GM19324 (cell line): ENCODE measurements around the gene DAPK1.

ENCODE experiments used
- ATAC-seq: cut with Tn5 transposase; IDR thresholded peaks from one replicate; pipeline ENCODE4 v1.9.1; 2021; ENCODE audit warnings: mild to moderate bottlenecking, moderate library complexity; ENCODE audit not compliant: unreplicated experiment, low FRiP score

Gene DAPK1

DNA sequence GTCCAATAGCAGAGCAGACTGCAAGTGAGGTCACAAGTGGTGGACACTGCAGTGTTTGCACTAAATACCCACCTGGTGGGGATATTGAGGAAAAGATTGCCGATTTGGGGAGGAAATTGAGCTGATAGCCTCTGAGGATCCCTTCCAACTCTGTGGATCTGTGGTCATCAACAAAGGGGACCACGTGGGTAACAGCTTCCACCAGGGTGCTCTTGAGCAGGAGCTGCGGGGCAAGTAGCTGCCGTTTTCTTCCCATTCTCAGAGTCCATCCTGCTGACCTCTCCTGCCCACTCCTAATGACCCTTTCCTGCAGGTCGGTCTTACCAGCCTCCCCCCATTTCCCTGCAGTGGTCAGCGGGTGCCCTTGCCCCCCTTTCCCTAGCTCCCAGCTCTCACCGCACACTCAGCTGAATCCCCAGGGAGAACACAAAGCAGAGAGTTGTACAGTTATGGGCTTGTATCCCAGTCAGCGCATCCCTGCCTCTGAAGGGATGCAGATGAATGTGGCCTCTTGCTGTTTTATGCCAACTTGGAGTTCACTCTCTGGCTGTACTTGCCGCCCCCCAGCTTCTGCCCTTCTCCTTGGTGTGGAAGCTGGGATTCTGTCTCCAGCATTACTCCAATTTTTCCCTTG, 18.0 kb downstream of the DAPK1 start:
- no peak for ATAC-seq

DNA sequence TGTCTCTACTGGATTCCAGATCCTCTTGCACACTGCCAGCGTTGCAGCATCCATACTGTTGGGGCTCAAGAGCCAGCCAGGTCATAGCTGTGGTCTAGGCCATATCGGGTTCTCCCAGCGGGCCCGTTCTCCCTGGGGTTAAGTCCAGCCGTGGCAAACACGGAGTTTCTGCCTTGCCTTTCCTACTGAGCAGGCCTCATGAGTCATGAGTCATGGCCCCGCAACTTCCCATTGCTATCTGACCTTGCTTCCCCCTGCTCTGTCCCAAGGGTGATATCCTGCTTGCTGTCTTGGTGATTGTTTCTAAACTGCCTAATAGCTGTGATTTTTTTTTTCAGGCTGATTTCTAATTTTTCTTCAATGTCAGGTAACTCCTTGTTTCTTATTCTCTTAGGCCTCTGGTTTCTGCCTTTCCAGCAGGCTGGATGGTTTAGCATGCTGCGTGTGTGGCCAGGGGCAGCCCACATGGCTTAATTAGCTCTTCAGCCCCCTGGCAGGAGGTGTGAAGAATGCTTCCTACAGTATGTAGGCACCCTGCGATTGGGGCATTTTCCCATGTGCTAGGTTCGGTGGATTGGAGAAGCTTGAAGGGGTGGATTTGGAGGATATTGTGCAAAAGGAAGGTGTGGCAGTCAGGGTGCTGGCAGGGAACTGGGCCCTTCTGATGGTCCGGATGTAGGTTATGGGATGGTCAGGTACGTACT, 18.7 kb downstream of the DAPK1 start:
- no peak for ATAC-seq

DNA sequence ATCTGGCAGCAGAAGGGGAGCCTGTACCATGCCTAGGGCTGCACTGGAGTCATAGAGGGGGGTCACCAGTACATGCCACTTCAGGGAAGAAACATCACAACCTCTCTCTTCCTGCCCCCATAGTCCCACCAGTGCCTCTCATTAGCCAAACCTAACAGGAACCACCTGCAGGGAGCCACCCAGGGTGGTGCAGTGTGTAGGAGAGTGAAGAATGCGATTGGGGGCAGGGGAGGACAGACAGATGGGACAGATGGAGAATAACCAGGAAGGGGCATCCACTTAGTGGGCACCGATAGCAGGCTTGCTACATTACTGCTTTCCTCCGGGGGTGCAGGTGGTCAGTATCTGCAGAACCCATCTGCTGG, 19.2 kb downstream of the DAPK1 start:
- ATAC-seq, result no peak

DNA sequence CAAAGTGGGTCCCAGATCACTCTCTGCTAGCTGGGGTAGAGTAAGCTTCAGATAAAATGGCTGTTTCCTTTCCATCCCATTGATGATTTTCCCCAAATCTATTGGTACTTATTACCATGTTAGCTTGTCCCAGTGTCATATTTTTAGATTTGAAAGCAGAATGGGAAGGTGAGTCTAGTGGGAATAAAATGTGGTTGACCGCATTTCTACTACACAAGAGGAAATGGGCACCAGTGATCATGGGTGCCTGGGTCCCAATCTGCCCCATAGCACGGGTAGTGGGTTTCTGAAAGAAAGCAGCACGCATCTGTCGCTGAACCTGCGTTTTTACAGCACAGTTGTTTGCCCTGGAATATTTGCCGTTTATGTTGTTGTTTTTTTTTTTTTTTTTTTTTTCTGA, 20.1 kb downstream of the DAPK1 start:
- ATAC-seq, result no peak

DNA sequence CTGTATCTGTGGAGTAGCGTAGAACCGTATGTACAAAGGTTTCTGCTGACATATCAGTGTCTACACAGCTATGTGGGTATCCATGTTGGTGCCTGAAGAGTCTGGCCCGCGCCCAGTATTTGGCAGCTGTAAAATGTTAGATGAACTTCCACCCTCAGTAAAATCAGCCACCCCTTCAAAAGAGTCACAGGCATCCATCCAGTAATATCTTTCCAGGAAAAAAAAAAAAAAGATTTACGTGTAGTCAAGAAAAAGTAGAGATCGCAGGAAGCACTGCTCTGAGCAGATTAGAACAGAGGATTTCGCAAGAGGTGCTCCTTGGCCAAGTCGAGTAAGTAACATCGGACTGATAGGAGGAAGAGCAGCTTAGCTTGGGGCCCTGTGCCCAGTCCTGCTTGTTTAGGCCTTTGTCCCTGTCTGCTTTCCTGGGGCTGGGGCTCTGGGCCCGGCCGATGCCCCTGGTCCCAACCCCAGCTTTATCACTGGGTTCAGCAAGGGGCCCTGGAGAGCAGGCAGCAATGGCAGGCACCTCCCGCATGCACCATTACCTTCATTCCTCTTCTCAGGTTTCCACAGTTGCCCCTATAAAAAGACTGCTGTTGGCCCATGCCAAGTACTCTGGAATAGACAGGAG, 21.2 kb downstream of the DAPK1 start:
- ATAC-seq, result no peak

GRCh38 chr9:87519461-87519860, 21.8 kb downstream of the DAPK1 start:
- ATAC-seq, result no peak

DNA sequence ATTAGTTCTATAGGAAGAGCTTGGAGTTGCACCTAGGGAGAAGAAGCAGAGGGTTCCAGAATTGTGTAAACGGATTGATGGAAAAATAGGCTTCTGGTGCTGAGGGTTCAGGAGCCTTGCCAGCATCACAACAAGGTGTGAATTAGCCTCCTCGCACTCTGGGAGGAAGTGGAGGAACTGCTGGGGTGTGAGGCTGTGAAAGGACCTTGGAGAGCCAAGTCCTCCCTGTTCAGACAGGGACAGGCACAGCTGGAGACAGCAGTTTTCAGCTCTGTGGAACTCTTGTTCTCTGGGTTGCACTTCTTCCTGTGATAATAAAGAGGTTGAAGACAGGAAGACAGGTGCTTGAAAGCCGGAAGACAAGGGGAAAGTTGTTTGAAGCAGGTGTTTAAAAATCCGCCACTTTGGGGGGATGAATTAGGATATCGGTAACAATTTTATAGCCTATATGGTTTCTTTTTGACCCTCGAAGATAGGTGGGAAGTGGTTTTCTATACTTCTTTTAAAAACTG, 22.6 kb downstream of the DAPK1 start:
- ATAC-seq, result no peak

DNA sequence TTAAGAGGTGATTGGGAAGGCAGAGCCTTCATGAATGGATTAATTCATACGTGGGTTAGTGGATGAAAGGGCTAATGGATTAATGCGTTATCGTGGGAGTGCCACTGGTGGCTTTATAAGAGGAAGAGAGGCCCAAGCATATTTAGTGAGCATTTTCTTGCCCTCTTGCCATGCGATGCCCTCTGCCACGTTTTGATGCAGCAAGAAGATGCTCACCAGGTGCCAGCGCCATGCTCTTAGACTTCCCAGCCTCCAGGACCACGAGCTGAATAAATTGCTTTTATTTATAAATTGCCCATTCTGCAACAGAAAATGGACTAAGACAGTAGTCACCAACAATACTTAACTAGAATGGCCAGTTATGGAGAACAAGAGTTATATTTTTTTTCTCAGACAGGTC, 24.2 kb downstream of the DAPK1 start:
- no peak for ATAC-seq

GRCh38 chr9:87524061-87524460, 26.4 kb downstream of the DAPK1 start:
- no peak for ATAC-seq

DNA sequence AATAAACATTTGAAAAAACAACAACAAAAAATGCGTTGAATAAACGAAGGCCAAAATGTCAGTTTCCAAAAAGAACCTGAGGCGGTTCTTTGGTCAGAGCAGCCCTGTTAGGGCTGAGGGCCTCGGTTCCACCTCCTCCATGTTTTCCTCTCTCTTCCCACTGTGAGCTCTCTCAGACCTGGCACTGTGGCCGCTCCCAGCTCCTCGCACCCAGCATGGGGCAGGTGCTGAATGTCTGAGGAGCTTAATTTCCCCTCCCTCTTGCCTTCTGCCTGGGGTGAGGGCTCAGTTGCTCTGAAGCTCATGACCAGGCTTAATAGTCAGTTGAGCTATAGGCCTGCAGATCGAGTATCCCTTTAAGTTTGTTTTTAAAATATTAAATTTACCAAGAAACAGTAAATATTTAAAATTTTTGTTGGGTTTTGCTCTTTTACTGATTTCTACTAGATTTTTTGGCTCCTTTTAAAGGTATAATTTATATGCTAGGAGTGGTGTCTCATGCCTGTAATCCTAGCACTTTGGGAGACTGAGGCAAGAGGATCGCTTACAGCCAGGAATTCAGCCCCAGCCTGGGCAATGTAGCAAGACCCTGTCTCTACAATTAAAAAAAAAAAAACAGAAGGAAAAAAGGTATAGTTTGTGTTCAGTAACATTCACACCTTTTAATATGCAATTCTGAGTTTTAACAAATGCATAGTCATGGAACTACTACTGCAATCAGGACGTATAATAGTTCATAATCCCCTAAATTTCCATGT, 28.1 kb downstream of the DAPK1 start:
- ATAC-seq, result no peak

DNA sequence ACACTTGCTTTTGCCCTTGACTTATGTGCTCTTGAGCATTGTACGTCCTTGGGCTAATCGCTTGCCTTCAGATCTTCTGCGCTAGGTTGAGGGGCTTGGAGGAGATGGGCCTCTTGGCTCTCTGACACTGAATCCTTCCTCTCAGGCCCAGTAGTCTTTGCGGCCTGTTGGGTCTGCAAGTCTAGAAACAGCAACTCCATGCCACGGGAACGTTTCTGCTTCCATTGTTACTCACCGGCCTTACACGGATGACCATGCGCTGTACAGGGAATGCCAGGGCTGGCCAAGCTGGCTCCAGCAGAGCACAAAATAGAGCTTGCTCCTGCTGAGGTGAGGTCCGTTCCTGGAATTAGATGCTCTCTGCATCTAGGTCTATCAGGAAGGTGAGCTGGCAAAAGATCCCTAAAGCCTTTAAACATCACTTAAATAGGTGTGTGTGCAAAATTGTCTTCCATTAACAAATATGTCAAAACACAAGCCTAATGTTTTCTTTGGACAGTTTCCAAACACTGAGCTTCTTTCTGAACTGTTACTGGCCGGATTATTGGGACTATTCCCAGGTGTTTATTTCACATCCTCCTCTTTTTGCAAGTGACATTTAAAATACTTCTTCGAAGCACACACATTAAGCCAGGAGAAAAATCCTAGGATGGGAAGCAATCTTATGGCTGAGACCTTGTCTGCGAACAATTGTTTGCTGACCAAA, 29.7 kb downstream of the DAPK1 start:
- ATAC-seq, result no peak

DNA sequence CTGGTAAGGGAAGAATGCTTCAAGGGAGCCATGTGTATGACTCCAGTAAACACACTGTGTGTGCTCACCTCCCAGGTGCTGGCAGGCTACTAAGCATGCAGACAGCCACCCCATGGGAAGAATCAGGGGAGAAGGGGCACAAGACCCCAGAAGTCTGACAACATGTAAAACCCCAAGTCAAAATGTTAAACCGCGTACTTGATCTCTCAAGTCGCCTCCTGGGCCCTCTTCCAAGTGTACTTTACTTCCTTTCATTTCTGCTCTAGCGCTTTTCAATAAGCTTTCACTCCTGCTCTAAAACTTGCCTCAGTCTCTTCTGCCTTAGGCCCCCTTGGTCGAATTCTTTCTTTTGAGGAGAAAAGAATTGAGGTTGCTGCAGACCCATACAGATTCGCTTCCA, 31.3 kb downstream of the DAPK1 start:
- no peak for ATAC-seq

- no peak for ATAC-seq
These were observed 32.0 kb downstream of the DAPK1 start for GRCh38 chr9:87529671-87530070.

DNA sequence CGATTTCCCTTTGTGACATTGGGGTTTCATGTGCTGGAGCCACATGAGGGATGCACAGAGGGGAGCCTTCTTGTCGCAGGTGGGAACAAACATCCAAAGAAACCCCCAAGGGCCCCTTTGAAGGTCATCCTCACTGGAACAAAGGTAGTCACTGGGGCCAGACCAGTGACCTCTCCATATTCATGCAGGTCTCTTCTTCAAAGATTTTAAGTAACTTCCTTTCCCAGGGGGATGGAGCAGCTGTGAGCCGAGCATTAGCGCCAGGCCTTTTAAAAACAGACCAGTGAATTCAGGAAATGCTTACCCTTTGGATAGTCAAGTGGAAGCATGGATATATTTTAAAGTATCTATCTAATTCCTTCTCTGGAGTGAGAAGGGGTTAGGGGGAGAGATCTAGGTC, 33.0 kb downstream of the DAPK1 start:
- no peak for ATAC-seq

GRCh38 chr9:87531370-87532295, 34.0 kb downstream of the DAPK1 start:
- ATAC-seq, result no peak

GRCh38 chr9:87533271-87533670, 35.6 kb downstream of the DAPK1 start:
- no peak for ATAC-seq

DNA sequence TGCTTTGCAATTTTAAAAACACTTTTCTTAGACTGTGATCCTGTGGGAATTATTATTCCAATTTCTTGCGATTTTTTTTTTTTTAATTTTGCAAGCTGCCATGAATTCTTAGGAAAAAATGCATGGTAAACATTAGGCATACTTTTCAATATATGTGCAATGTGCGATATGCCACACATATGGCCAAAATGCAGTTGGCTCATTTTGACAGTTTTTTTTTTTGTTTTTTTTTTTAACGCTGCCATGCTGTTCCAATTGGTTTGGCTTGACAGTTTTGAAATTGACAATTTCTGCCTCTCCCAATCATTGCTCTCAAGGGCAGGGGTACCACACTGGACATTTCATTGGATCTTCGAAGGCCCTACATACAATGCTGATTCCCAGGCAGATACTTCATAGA, 36.4 kb downstream of the DAPK1 start:
- ATAC-seq, result no peak

GRCh38 chr9:87534957-87535356, 37.3 kb downstream of the DAPK1 start:
- no peak for ATAC-seq

GRCh38 chr9:87535817-87536539, 38.3 kb downstream of the DAPK1 start:
- ATAC-seq, result peak; percentile 48
